Right lobe of liver (tissue), 4 donors: ENCODE data around the gene ITGB1.

ENCODE experiments used
- CTCF ChIP-seq, 4 donors: fragments of 200-600 bp in 3 of 4; fragments of 450-650 bp in 1 of 4; IDR thresholded peaks; one replicate each; pipeline versions ENCODE4 v1.5.1 to v1.8.0; 2016 to 2022; ENCODE audit warnings: antibody characterized with exemption in 4 of 4, mild to moderate bottlenecking in 2 of 4
- POLR2A ChIP-seq: fragments of 450-650 bp; IDR thresholded peaks from one replicate; pipeline ENCODE4 v1.6.1; 2017; ENCODE audit warnings: antibody characterized with exemption, mild to moderate bottlenecking
- donor health status: DM: no; HTN: no; CAD: no.
- donor health status: DM: no; HTN: no; CAD: no.
- donor health status: DM: no; HTN: yes; CAD: no.

DNA sequence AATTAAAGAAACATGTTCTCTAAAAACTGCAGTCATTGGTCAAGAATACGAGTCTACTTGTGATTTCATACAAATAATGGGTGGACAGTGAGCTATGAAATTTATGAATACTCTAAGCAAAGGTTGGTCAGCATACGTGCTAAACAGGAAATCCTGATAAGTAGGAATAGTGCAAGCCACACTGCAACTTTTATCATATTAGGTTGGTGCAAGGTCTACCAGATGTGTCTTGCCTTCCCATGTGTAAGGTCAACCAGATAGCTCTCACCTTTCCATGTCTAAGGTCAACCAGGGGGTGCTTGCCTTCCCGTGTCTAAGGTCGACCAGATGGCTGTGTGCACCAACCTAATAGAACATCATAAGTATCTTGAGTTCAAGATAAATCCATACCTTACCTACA, 2.0 kb upstream of the ITGB1 start:
- TF ChIP-seq CTCF (IDR thresholded peaks at IDR 0.05) (no peak), POLR2A (no peak)
